Lower leg skin (tissue), 4 donors: ENCODE measurements around the gene SYNE2. TPM values are rescaled to one million over a fixed set of nuclear protein-coding genes. Genes with fewer than 3 reads are reported as not detected.
"Not testable (repeated sequence)": the region's sequence is repeated elsewhere in the genome, so short reads cannot be mapped to it uniquely, and the experiment has no call there.

Source experiments
- DNase-seq, 2 donors: peaks; one replicate each; pipeline ENCODE4 v3.0.0-alpha.2; 2019; ENCODE audit warnings: low spot score in 2 of 2
- H3K4me3 ChIP-seq: fragments of 200-600 bp; sonication (generic); 2 replicates; pipeline ENCODE4 v1.5.1; 2017; ENCODE audit warnings: mild to moderate bottlenecking, low read depth; ENCODE audit not compliant: poor library complexity, severe bottlenecking
- POLR2A ChIP-seq, 2 donors: fragments of 450-650 bp; IDR thresholded peaks; one replicate each; pipeline ENCODE4 v1.6.1; 2016 to 2017; ENCODE audit warnings: antibody characterized with exemption in 2 of 2, mild to moderate bottlenecking in 1 of 2, moderate library complexity in 1 of 2
- WGBS, 2 donors: methylation state at CpG; one replicate each; pipeline ENCODE4 v1.1.5; 2018; 5-methylcytosine and 5-hydroxymethylcytosine counted together
- intact Hi-C: fragments of 100-400 bp; cut with DNase I; formaldehyde crosslinking; loops from one replicate; pipeline ENCODE4 v1.15.0; 2023; ENCODE audit warnings: low total_unique reads
- total RNA-seq, 4 donors: library from RNA; depleted of rRNA; stranded (reverse); fragments of >200 nt; gene quantifications; one replicate each; pipeline ENCODE4 v1.1.0, GENCODE V29; 2016
- TF ChIP-seq, protein P1 (sequence below), 3 donors: fragments of 450-650 bp; IDR thresholded peaks; one replicate each; pipeline ENCODE4 v1.5.1; 2016; ENCODE audit warnings: antibody characterized with exemption in 3 of 3, mild to moderate bottlenecking in 3 of 3, moderate library complexity in 2 of 3

Gene SYNE2
- total RNA-seq, 4 donors from 2014 or later, result 200 to 479 (median 232) TPM

DNA sequence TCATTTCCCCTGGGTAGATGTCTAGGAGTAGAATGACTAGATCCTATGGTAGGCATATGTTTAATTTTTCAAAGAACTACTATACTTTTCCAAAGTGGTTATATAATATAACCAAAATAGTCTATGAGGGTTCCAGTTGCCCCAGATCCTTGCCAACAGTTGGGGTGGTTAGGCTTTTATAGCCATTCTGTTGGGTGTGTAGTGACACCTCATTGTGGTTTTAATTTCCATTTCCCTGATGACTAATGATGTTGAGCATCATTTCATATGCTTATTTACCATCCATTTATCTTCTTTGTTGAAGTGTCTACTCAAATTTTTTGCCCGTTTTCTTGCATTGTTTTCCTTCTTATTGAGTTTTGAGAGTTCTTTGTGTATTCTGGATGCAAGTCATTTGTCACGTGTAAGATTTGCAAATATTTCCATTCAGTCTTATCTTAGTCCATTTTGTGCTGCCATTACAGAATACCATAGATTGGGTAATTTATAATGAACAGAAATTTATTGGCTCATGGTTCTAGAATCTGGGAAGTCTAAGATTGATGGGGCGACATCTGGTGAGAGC, 4.7 kb downstream of the SYNE2 start:
- WGBS, 2 donors, result 63 to 64% methylated on average over 3 of the region's 3 CpGs
- intact Hi-C loops, result no loop called here
- no peak for DNase-seq
- no peak overlapping the region for H3K4me3 ChIP-seq
- no peak for TF ChIP-seq POLR2A (IDR thresholded peaks at IDR 0.05)
- TF ChIP-seq, protein P1, sequence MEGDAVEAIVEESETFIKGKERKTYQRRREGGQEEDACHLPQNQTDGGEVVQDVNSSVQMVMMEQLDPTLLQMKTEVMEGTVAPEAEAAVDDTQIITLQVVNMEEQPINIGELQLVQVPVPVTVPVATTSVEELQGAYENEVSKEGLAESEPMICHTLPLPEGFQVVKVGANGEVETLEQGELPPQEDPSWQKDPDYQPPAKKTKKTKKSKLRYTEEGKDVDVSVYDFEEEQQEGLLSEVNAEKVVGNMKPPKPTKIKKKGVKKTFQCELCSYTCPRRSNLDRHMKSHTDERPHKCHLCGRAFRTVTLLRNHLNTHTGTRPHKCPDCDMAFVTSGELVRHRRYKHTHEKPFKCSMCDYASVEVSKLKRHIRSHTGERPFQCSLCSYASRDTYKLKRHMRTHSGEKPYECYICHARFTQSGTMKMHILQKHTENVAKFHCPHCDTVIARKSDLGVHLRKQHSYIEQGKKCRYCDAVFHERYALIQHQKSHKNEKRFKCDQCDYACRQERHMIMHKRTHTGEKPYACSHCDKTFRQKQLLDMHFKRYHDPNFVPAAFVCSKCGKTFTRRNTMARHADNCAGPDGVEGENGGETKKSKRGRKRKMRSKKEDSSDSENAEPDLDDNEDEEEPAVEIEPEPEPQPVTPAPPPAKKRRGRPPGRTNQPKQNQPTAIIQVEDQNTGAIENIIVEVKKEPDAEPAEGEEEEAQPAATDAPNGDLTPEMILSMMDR (IDR thresholded peaks at IDR 0.05), result no peak

DNA sequence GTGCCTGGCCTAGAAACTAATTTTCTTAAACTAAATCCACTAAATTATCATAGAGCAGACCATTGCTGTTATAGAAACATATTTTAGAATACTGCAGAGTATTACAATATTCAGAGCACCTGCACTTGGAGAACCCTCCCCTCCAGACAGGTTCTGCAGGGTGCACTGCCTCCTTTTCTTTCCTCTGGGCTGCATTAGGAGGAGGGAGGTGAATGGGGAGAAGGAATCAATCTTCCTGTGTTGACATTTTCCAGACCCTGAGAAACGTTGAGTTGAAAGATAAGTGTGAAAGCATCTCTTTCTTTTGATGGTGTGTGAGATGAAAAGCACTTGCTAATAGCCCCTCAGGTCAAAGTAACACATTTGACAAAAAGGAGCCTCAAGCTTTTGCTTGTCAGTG, 7.3 kb downstream of the SYNE2 start:
- DNase-seq, result no peak
- WGBS, 2 donors, result 11 to 15% methylated on average over 1 of the region's 1 CpG
- intact Hi-C loops, result no loop called here
- TF ChIP-seq, protein P1 (IDR thresholded peaks at IDR 0.05), result no peak
- TF ChIP-seq POLR2A (IDR thresholded peaks at IDR 0.05), result no peak
- no peak overlapping the region for H3K4me3 ChIP-seq

DNA sequence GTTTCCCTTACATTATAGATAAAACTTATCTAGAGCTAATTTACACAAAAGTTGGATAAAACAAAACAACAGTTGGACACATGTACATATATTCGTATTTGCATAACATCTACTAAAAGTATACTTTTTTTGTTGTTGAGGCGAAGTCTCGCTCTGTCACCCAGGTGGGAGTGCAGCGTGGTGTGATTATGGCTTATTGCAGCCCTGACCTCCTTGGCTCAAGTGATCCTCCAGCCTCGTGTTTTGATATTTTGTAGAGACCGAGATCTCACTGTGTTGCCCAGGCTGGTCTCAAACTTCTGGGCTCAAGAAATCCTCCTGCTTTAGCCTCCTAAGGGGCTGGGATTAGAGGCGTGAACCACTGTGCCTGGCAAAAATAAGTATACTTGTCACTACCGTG, 9.4 kb downstream of the SYNE2 start:
- H3K4me3 ChIP-seq, result no peak overlapping the region
- DNase-seq, result no peak
- TF ChIP-seq, protein P1 (IDR thresholded peaks at IDR 0.05), result no peak
- no peak for TF ChIP-seq POLR2A (IDR thresholded peaks at IDR 0.05)
- 83% methylated on average over 8 of the region's 8 CpGs for WGBS, 2 donors
- intact Hi-C loops, result no loop called here

DNA sequence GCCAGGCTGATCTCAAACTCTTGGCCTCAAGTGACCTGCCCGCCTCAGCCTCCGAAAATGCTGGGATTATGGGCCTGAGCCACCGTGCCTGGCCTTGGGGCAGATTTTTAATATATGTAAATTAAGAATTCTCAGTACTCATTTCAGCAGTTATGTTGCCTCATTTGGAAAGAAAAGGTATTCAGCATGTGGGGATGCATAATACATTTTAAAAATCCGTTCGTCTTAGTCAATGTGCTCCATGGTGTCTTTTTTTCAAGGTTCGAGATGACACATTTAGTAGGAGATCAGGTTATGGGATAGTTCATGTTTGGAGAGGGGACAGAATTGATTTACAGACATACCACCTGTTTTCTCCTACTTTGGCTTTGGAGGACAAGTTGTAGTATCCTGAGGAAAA, 10.2 kb downstream of the SYNE2 start:
- intact Hi-C loops, result no loop called here
- 69 to 75% methylated on average over 6 of the region's 6 CpGs for WGBS, 2 donors
- TF ChIP-seq, protein P1 (IDR thresholded peaks at IDR 0.05), result no peak
- TF ChIP-seq POLR2A (IDR thresholded peaks at IDR 0.05), result no peak
- no peak overlapping the region for H3K4me3 ChIP-seq
- DNase-seq, result no peak

DNA sequence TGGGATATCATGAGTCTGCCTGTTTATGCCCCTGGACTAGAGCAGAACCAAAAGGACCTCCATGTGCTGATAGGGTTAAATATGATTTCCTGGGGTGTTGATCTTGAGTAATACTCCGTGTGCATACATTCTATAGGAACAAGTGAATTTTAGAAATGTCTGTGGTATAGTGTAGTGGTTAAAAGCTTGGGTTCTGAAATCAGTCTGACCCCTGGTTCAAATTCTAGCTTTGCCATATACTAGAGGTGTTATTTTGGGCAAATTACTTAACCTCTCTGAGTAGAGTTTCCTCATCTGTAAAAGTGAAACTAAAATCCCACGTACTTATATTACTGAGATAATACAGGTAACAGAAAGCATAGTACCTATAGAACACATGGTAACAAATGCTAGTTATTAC, 12.0 kb downstream of the SYNE2 start:
- H3K4me3 ChIP-seq, DNase-seq, intact Hi-C loops: not testable (repeated sequence)
- WGBS, 2 donors, result 5 to 13% methylated on average over 1 of the region's 2 CpGs

DNA sequence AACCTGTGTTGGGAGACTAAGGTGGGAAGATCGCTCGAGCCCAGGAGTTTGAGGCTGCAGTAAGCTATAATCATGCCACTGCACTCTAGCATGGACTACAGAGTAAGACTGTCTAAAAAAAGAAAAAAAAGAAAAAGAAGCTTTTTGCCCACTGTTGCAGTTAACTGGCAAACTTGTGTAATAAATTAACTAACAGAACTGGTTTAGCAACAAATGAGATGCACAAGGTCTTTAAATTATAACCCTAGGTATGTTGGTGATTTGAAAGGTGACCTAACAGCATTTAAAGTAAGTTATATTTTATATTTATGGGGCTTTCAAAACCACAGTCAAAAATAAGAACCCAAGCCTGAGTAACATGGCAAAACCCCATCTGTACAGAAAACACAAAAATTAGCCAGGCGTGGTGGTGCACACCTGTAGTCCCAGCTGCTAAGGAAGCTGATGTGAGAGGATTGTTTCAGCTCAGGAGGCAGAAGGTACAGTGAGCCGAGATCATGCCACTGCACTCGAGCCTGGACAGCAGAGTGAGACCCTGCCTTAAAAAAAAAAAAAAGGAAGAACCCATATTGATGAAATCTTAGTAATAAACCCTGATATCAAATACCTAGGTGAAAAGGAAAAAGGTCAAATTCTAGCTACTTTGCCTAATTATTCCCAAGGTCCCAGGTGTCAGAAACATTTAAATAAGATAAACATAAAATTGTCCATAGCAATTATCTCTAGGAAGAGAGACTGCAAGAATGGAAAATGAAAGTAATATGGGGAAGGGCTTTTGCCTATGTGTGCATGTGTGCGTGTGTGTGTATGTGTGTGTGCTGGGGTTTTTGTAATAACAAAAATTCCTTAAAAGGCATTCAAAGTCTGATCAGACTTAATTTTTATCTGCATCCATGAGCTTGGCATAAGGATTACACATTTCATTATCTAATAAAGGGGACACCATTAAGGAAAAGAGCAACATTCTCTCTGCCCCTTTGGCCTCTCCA, 15.4 kb downstream of the SYNE2 start:
- no peak for TF ChIP-seq POLR2A (IDR thresholded peaks at IDR 0.05)
- TF ChIP-seq, protein P1 (IDR thresholded peaks at IDR 0.05), result no peak
- intact Hi-C loops, result no loop called here
- WGBS, 2 donors, result 56 to 61% methylated on average over 6 of the region's 6 CpGs
- no peak for DNase-seq
- H3K4me3 ChIP-seq, result no peak overlapping the region

DNA sequence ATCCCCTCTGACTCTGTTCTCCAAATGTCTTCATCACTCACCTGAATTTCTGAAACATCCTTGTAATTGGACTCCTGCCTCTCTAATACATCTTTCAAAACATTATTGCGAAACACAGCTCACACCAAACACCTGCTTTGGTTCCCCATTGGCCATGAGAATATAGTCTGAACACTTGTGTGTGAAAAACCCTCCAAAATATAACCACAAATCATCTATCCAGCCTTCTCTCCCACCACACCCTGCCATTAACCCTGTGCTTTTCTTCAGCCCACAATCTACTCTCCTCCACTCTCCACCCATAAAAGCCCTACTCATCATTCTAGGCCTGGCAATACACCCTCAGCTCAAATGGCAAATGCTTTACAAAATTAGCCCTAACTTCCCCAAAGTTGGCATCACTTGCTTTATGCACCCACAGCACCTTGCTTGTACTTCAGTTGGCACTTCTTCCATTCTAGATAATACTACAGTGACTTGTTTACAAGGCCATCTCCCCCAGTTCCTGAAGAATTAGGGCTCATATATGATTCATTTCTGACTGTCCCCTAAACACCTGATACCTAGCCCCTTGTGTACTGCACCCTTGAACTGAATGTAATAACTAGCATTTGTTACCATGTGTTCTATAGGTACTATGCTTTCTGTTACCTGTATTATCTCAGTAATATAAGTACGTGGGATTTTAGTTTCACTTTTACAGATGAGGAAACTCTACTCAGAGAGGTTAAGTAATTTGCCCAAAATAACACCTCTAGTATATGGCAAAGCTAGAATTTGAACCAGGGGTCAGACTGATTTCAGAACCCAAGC, 17.3 kb downstream of the SYNE2 start:
- WGBS, 2 donors, result 62 to 73% methylated on average over 1 of the region's 2 CpGs
- DNase-seq, intact Hi-C loops, H3K4me3 ChIP-seq: not testable (repeated sequence)

DNA sequence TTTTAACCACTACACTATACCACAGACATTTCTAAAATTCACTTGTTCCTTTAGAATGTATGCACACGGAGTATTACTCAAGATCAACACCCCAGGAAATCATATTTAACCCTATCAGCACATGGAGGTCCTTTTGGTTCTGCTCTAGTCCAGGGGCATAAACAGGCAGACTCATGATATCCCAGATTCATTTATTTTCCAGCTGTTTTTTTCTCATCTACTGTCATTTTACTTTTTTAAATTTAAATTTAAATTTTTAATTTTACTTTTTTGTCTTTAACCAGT, 17.9 kb downstream of the SYNE2 start:
- 0% methylated on average over 1 of the region's 1 CpG for WGBS, 2 donors
- H3K4me3 ChIP-seq, intact Hi-C loops, DNase-seq: not testable (repeated sequence)
